ENCODE measurements around the gene PDE6A. TPM values are rescaled to one million over a fixed set of nuclear protein-coding genes. Genes with fewer than 3 reads are reported as not detected.
"Not testable (repeated sequence)": the region's sequence is repeated elsewhere in the genome, so short reads cannot be mapped to it uniquely, and the experiment has no call there.

PDE6A gene
- total and polyA plus RNA-seq, 9 of the 15 experiments (the other 6 are each of a cell fraction or from before 2014, with no cell fraction given) = 0.01 to 0.04 (median 0.01) TPM; not detected in 6

- TF ChIP-seq DEAF1 (CRISPR knock-in tag; IDR thresholded peaks at IDR 0.05) (no peak), NR2C1 (IDR thresholded peaks at IDR 0.05) (no peak), NR2C1 (tag; IDR thresholded peaks at IDR 0.05) (no peak), NKRF (IDR thresholded peaks at IDR 0.05; ENCODE audit: borderline replicate concordance) (no peak), ELK3 (CRISPR knock-in tag; IDR thresholded peaks at IDR 0.05) (no peak), CHD4 (IDR thresholded peaks at IDR 0.05; ENCODE audit: insufficient read depth, insufficient replicate concordance, low read depth, low read length, poor library complexity, severe bottlenecking) (no peak), ZBTB12 (CRISPR knock-in tag; IDR thresholded peaks at IDR 0.05) (no peak), KLF1 (tag; IDR thresholded peaks at IDR 0.05) (no peak), HNRNPL (IDR thresholded peaks at IDR 0.05; ENCODE audit: low read depth, low read length) (no peak), MEF2A (IDR thresholded peaks at IDR 0.05; ENCODE audit: control insufficient read depth, low read depth, low read length) (no peak)
These were observed 84.8 kb downstream of the PDE6A start (continued) for GRCh38 chr5:149859746-149860145.

GRCh38 chr5:149858481-149858880 lies 86.1 kb downstream of the PDE6A start:
- H3K9ac ChIP-seq (ENCODE audit: insufficient read depth in 1 of 2, low read depth in 2 of 2, low read length in 2 of 2); BruUV-seq (replicated peaks); H3K79me2 ChIP-seq (ENCODE audit: control insufficient read depth, insufficient read depth, low read length); H3K27ac ChIP-seq (ENCODE audit: extremely low read depth, low read depth, low read length); DNase-seq (ENCODE audit: extremely low read depth in 1 of 4, low spot score in 3 of 4); H4K20me1 ChIP-seq (replicated peaks; ENCODE audit: control insufficient read depth, insufficient read depth, low read length); H3K9me1 ChIP-seq (ENCODE audit: control insufficient read depth, insufficient read depth, low read length); H3K4me2 ChIP-seq (ENCODE audit: insufficient read depth, low read length); FAIRE-seq; ATAC-seq; H3K9me3 ChIP-seq (replicated peaks; ENCODE audit: control insufficient read depth, insufficient read depth, low read depth, low read length); H3K4me1 ChIP-seq (replicated peaks in 1 of 2; ENCODE audit: control insufficient read depth in 2 of 2, insufficient read depth in 2 of 2, low read length in 2 of 2); H2AFZ ChIP-seq (ENCODE audit: low read depth, low read length); intact Hi-C loops (cut with micrococcal nuclease); CTCF ChIA-PET (ENCODE audit: low intra/inter-chr PET ratio); POLR2A ChIA-PET; H3K36me3 ChIP-seq (ENCODE audit: control insufficient read depth, insufficient read depth, low read length); H3K4me3 ChIP-seq; H3K27me3 ChIP-seq (ENCODE audit: control insufficient read depth in 2 of 2, insufficient read depth in 2 of 2, low read length in 2 of 2): not testable (repeated sequence)
- in situ Hi-C loops (cut with MboI) = loop anchor here (10.0 kb wide), 1 partner anchor 106 kb away; the partner anchor contains the start of gene SLC26A2
- 81% methylated on average over 5 of the region's 6 CpGs for WGBS (ENCODE audit: insufficient coverage, low coverage, missing lambda C conversion rate)
